NB4 (cell line): ENCODE results near the gene CA12.
A peak's percentile ranks its signal among the peaks of the same experiment; 100 is the strongest.

Experiments
- DNase-seq: peaks from one replicate; pipeline ENCODE4 v3.0.0; 2010; ENCODE audit warnings: low read depth
- H3K4me3 ChIP-seq: one replicate; pipeline ENCODE4 v1.5.1; 2011; ENCODE audit warnings: mild to moderate bottlenecking, low read depth, low read length, moderate library complexity
- CTCF ChIP-seq: IDR thresholded peaks from one replicate; pipeline ENCODE4 v1.5.1; 2012; ENCODE audit warnings: low read depth, low read length
- MAX ChIP-seq: IDR thresholded peaks from 2 replicates; pipeline ENCODE4 v1.6.1; 2011; ENCODE audit warnings: low read depth, low read length
- MYC ChIP-seq: IDR thresholded peaks from 2 replicates; pipeline ENCODE4 v1.6.1; 2011; ENCODE audit warnings: low read depth, low read length
- POLR2A ChIP-seq: IDR thresholded peaks from 2 replicates; pipeline ENCODE4 v1.6.1; 2011; ENCODE audit warnings: mild to moderate bottlenecking; ENCODE audit not compliant: insufficient read length; ENCODE audit errors: extremely low read depth

The CA12 gene

GRCh38 chr15:63335543-63336240 lies 46.0 kb downstream of the CA12 start:
- no peak overlapping the region for H3K4me3 ChIP-seq
- no peak for TF ChIP-seq POLR2A
- TF ChIP-seq MYC: no peak
- TF ChIP-seq CTCF: no peak
- TF ChIP-seq MAX: no peak
- DNase-seq: no peak

GRCh38 chr15:63334821-63335220 lies 46.8 kb downstream of the CA12 start:
- H3K4me3 ChIP-seq: no peak overlapping the region
- TF ChIP-seq MYC (no peak), POLR2A (no peak), CTCF (no peak), MAX (no peak)
- DNase-seq: no peak

GRCh38 chr15:63332367-63333124 lies 49.1 kb downstream of the CA12 start:
- DNase-seq: no peak
- no peak for TF ChIP-seq MYC
- no peak for TF ChIP-seq MAX
- TF ChIP-seq CTCF: no peak
- TF ChIP-seq POLR2A: no peak
- no peak overlapping the region for H3K4me3 ChIP-seq

- H3K4me3 ChIP-seq: no peak overlapping the region
- TF ChIP-seq MAX: no peak
- TF ChIP-seq MYC: no peak
- TF ChIP-seq POLR2A: no peak
- no peak for TF ChIP-seq CTCF
- DNase-seq: peak; percentile 29
Observed at GRCh38 chr15:63331456-63331855, 50.2 kb downstream of the CA12 start.

- DNase-seq: no peak
- TF ChIP-seq POLR2A: no peak
- TF ChIP-seq MYC: no peak
- no peak for TF ChIP-seq CTCF
- TF ChIP-seq MAX: no peak
- no peak overlapping the region for H3K4me3 ChIP-seq
Observed at GRCh38 chr15:63330926-63331325, 50.7 kb downstream of the CA12 start.
